Esophagus muscularis mucosa (tissue), 3 donors: ENCODE data around the gene ART3.

Experiments
- CTCF ChIP-seq, 3 experiments: fragments of 200-600 bp in 2 of 3; fragments of 450-650 bp in 1 of 3; sonication (generic) in 2 of 3; IDR thresholded peaks; one replicate each; pipeline ENCODE4 v1.5.1; 2017 to 2019; ENCODE audit warnings: antibody characterized with exemption in 3 of 3, mild to moderate bottlenecking in 2 of 3, moderate library complexity in 1 of 3
- EP300 ChIP-seq: sonication (generic); formaldehyde crosslinking; IDR thresholded peaks from one replicate; pipeline ENCODE4 v1.6.1; 2017; ENCODE audit warnings: antibody characterized with exemption

DNA sequence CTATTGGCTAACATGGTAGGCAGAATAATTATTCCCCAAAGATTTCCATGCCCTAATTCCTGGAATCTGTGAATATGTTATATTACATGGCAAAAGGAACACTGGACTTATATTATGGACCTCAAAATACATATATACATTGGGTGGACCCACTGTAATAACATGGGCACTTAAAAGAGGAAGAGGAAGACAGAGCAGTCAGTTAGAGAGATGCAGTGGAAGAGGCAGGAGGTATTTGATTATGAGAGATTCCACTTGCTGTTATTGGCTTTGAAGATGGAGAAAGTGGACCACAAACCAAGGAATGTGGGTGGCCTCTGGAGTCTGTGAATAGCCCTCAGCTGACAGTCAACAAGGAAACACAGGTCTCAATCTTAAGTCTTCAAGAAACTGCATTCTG is 14.0 kb upstream of the ART3 start:
- TF ChIP-seq EP300 (no peak), CTCF (IDR thresholded peaks at IDR 0.05) (no peak)
